HG02623 (cell line): ENCODE results near the gene ABHD5.

Experiments used
- ATAC-seq: cut with Tn5 transposase; IDR thresholded peaks from one replicate; pipeline ENCODE4 v1.9.1; 2021; ENCODE audit warnings: moderate library complexity; ENCODE audit not compliant: unreplicated experiment

Gene ABHD5

GRCh38 chr3:43773273-43774094 lies 82.7 kb downstream of the ABHD5 start:
- no peak for ATAC-seq

GRCh38 chr3:43774799-43775198 lies 84.1 kb downstream of the ABHD5 start:
- ATAC-seq: no peak

GRCh38 chr3:43776101-43776500 lies 85.4 kb downstream of the ABHD5 start:
- no peak for ATAC-seq

GRCh38 chr3:43779850-43780249 lies 89.1 kb downstream of the ABHD5 start:
- ATAC-seq: no peak

GRCh38 chr3:43782541-43782940 lies 91.8 kb downstream of the ABHD5 start:
- ATAC-seq: no peak
